Activated naive CD4-positive, alpha-beta T cell treated with anti-CD3 and anti-CD28 coated beads for 36 hours (primary cell): ENCODE results near the gene MC1R. TPM values are rescaled to one million over a fixed set of nuclear protein-coding genes. Genes with fewer than 3 reads are reported as not detected.
"Not testable (repeated sequence)": the region's sequence is repeated elsewhere in the genome, so short reads cannot be mapped to it uniquely, and the experiment has no call there.

Experiments
- CTCF ChIA-PET: fragments of 350-600 bp; sonication (Branson Sonifier 250); formaldehyde crosslinking; loops from one replicate; lab custom pipeline; 2021; ENCODE audit warnings: antibody characterized with exemption; lab: Charles Lee
- DNase-seq: peaks from one replicate; pipeline ENCODE4 v3.0.0-alpha.2; 2020
- H3K27ac Mint-ChIP-seq: one replicate; pipeline ENCODE4 v1.8.0; 2021; ENCODE audit warnings: mild to moderate bottlenecking, mixed read lengths
- H3K27me3 Mint-ChIP-seq: one replicate; pipeline ENCODE4 v1.8.0; 2021; ENCODE audit warnings: low read depth, mixed read lengths
- H3K36me3 Mint-ChIP-seq: one replicate; pipeline ENCODE4 v1.8.0; 2021; ENCODE audit warnings: low read depth, mixed read lengths
- H3K4me1 Mint-ChIP-seq: one replicate; pipeline ENCODE4 v1.8.0; 2021; ENCODE audit warnings: low read depth, mixed read lengths
- H3K4me3 Mint-ChIP-seq: one replicate; pipeline ENCODE4 v1.8.0; 2021; ENCODE audit warnings: mild to moderate bottlenecking, moderate library complexity, mixed read lengths
- H3K9me3 Mint-ChIP-seq: one replicate; pipeline ENCODE4 v1.8.0; 2021; ENCODE audit warnings: mixed read lengths
- intact Hi-C: fragments of 100-400 bp; cut with micrococcal nuclease; formaldehyde crosslinking; loops from one replicate; pipeline ENCODE4 v1.15.1; 2023
- total RNA-seq, 2 experiments: library from RNA; stranded (reverse); gene quantifications; one replicate each; pipeline ENCODE4 v1.2.3, GENCODE V29; 2021

MC1R gene
- total RNA-seq, 2 experiments from 2014 or later = 0.45 to 0.49 TPM

DNA sequence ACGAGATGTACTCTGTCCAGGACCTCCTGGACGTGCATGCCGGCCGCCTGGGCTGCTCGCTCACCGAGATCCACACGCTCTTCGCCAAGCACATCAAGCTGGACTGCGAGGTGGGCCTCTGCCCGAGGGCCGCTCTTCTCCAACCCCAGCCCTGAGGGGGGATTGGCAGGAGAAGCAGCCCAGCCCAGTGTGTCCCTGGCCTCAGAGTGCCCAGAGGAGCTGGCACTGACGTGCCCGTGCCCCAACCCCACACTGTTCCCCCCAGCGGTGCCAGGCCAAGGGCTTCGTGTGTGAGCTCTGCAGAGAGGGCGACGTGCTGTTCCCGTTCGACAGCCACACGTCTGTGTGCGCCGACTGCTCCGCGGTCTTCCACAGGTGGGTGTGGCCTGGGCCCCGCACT is 45.5 kb downstream of the MC1R start:
- Mint-ChIP-seq H3K4me1 (no peaks in the 10 kb centered on the region), H3K9me3 (no peaks in the 10 kb centered on the region), H3K4me3 (no peak overlapping the region), H3K27ac (no peak overlapping the region), H3K36me3 (peaks cover 3% of the 10 kb centered on the region), H3K27me3 (no peaks in the 10 kb centered on the region)
- intact Hi-C loops = no loop called here
- CTCF ChIA-PET = no interaction called here
- no peak for DNase-seq

DNA sequence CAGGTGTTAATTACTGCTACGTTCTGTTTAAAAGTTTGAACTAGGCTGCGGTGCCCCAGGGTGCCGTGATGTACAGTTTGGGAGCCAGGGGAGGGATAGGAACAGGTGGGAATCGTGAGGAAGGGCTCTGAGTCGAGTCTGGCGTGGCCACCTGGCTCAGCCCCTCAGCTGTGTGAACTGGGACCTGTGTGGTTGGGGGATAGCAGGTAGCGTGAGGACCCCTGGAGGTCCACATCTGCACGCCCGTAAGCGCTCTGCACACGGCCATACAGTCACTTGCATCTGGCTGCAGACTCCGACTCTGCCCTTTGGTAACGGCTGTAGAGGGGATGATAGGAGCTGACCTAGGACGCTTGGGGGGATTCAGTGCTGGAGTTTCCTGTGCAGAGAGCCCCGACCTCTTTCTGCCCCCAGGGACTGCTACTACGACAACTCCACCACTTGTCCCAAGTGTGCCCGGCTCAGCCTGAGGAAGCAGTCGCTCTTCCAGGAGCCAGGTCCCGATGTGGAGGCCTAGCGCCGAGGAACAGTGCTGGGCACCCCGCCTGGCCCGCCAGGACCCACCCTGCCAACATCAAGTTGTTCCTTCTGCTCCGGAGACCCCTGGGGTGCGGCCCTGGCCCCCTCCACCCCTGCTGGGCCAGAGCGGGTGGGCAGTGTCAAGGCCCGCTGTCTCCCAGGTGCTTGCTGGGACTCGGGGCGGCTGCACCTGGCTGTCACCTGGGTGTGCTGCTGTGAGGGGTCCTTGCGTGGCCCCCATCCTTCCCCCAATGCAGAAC is 47.0 kb downstream of the MC1R start:
- peaks cover 4% of the 10 kb centered on the region for H3K9me3 Mint-ChIP-seq
- H3K27me3 Mint-ChIP-seq = no peaks in the 10 kb centered on the region
- H3K4me3 Mint-ChIP-seq = no peak overlapping the region
- no peak overlapping the region for H3K27ac Mint-ChIP-seq
- H3K4me1 Mint-ChIP-seq = peaks cover 3% of the 10 kb centered on the region
- H3K36me3 Mint-ChIP-seq = peaks cover 8% of the 10 kb centered on the region
- no peak for DNase-seq
- CTCF ChIA-PET = no interaction called here
- intact Hi-C loops = no loop called here

DNA sequence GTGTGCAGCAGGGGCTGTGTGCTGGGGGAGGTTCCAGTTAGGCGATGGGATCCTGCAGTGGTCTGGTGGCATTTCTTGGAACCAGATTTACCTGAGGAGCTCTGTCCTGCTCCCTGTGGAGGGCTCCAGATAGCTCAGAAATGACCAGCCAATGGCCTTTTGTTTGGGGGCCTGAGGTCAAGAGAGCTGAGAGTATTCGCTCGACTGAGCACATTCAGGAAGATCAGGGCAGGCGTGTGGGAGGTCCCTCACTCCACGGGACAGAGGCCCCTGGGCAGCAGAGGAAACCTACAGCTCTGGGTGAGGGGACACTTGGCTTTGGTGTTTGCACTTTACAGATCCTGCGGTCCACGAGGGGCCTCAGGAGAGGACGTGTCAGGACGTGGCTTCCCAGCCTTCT is 48.1 kb downstream of the MC1R start:
- Mint-ChIP-seq H3K27me3 (no peaks in the 10 kb centered on the region), H3K27ac (no peak overlapping the region), H3K4me3 (no peak overlapping the region), H3K36me3 (peaks cover 13% of the 10 kb centered on the region), H3K9me3 (peaks cover 10% of the 10 kb centered on the region), H3K4me1 (peaks cover 13% of the 10 kb centered on the region)
- CTCF ChIA-PET = no interaction called here
- DNase-seq = no peak
- intact Hi-C loops = no loop called here

DNA sequence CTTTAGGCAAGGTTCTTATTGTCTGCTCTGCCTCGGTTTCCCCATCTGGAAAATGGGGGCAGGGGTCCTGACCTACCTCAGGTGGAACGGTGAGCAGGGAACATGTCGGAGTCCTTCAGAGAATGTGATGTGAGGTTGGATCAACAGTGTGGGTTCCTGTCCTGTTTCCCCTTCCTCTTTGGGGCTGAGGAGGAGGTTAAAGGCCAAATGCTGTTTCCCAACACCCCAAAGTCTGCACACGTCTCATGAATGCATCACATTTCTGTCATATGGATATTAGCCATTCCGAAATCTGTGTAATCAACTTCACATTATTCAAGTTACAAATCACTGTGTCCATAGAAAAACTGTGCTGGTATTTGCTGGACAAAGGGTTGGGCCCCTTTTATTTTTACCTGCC is 48.8 kb downstream of the MC1R start:
- Mint-ChIP-seq H3K9me3 (peaks cover 11% of the 10 kb centered on the region), H3K36me3 (peaks cover 13% of the 10 kb centered on the region), H3K4me1 (peaks cover 16% of the 10 kb centered on the region)
- H3K4me3 Mint-ChIP-seq, intact Hi-C loops, DNase-seq, H3K27me3 Mint-ChIP-seq, H3K27ac Mint-ChIP-seq, CTCF ChIA-PET: not testable (repeated sequence)

DNA sequence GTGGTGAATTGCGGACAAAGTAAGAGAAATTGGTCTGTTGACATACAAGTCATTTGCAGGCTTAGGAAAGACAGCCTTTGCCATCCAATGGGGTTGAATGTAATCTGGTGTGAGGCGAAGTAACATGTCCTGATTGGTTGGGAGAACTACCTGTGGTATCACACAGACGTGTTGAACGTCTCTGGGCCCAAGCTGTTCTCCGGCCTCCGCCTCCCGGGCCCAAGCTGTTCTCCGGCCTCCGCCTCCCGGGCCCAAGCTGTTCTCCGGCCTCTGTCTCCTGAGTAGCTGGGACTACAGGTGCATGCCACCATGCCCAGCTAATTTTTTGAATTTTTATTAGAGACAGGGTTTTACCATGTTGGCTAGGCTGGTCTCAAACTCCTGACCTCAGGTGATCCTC is 49.4 kb downstream of the MC1R start:
- H3K4me3 Mint-ChIP-seq, H3K27me3 Mint-ChIP-seq: not testable (repeated sequence)
- H3K4me1 Mint-ChIP-seq = peaks cover 17% of the 10 kb centered on the region

DNA sequence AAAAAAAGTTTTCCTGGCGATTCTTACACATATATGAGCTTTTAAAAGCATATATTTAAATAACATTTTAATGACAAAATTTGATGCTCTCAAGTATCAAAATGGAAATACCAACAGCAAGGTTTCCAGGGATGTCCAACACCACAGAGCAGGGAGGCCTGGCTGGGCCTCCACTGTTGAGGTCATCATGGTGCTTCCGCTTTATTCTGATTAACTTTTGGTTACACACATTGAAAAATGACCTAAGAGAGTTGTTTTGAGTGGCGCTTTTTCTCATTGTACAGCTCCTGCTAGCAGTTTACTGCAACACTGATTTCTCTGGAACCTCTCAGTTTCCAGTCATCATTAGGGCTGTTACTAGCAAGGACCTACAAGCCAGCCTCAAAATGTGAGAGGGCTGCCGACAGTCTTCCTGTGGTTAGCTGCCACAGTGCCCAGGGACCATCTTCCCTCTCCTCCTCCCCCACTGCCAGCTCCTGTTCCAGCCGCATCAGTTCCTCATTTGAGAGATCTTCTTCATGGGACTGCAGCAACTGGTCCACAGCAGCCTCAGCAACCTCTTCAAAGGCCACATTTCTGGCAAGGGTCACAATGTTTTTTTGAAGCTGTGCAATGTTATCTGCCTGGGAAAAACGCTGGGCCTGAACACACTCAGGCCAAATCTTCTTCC is 51.2 kb downstream of the MC1R start:
- no peak overlapping the region for H3K4me3 Mint-ChIP-seq
- intact Hi-C loops = no loop called here
- H3K27me3 Mint-ChIP-seq = no peaks in the 10 kb centered on the region
- peaks cover 17% of the 10 kb centered on the region for H3K36me3 Mint-ChIP-seq
- peaks cover 29% of the 10 kb centered on the region for H3K4me1 Mint-ChIP-seq
- H3K27ac Mint-ChIP-seq = no peak overlapping the region
- no peak for DNase-seq
- peaks cover 11% of the 10 kb centered on the region for H3K9me3 Mint-ChIP-seq
- CTCF ChIA-PET = no interaction called here

More for the DNA sequence above, 49.4 kb downstream of the MC1R start:
- DNase-seq, intact Hi-C loops, H3K27ac Mint-ChIP-seq, CTCF ChIA-PET: not testable (repeated sequence)
- peaks cover 13% of the 10 kb centered on the region for H3K36me3 Mint-ChIP-seq
- H3K9me3 Mint-ChIP-seq = peaks cover 11% of the 10 kb centered on the region

Other genes with a start within 250 kb of the MC1R start
- gene CDK10, start 232.2 kb upstream of the MC1R start, total RNA-seq = 100 to 1,000 TPM; 128 to 158 TPM
- gene SPATA2L, start 217.2 kb upstream of the MC1R start, total RNA-seq = 1 to 10 TPM in 1 of 2 experiments, under 1 TPM in 1; 0.93 to 1.2 TPM
- gene VPS9D1, start 198.0 kb upstream of the MC1R start, total RNA-seq = 1 to 10 TPM in 1 of 2 experiments, under 1 TPM in 1; 0.91 to 1.4 TPM
- 10 to 100 TPM; 19.8 to 25.3 TPM for gene ZNF276, start 197.3 kb upstream of the MC1R start, total RNA-seq
- 10 to 100 TPM; 85.5 to 96.7 TPM for gene FANCA, start 102.2 kb upstream of the MC1R start, total RNA-seq
- gene SPIRE2, start 90.4 kb upstream of the MC1R start, total RNA-seq = under 1 TPM; 0.26 to 0.44 TPM
- gene TCF25, start 45.3 kb upstream of the MC1R start, total RNA-seq = 100 to 1,000 TPM; 108 to 109 TPM
- gene TUBB3, start 4.5 kb downstream of the MC1R start, total RNA-seq = under 1 TPM; 0.20 to 0.38 TPM
- gene DEF8, start 29.9 kb downstream of the MC1R start, total RNA-seq = 10 to 100 TPM; 19.7 to 20.1 TPM
- under 1 TPM; 0.60 to 0.67 TPM for gene DBNDD1, start 100.6 kb downstream of the MC1R start, total RNA-seq
- gene PRDM7, start 158.5 kb downstream of the MC1R start, total RNA-seq = not detected